AG08395 (cell line): ENCODE measurements around the gene IQGAP2.
"Not testable (repeated sequence)": the region's sequence is repeated elsewhere in the genome, so short reads cannot be mapped to it uniquely, and the experiment has no call there.

Source experiments
- DNase-seq: peaks from one replicate; pipeline ENCODE4 v3.0.0; 2012; ENCODE audit warnings: mixed read lengths, low spot score

The IQGAP2 gene

GRCh38 chr5:76537073-76537543 lies 134.0 kb downstream of the IQGAP2 start:
- no peak for DNase-seq

DNA sequence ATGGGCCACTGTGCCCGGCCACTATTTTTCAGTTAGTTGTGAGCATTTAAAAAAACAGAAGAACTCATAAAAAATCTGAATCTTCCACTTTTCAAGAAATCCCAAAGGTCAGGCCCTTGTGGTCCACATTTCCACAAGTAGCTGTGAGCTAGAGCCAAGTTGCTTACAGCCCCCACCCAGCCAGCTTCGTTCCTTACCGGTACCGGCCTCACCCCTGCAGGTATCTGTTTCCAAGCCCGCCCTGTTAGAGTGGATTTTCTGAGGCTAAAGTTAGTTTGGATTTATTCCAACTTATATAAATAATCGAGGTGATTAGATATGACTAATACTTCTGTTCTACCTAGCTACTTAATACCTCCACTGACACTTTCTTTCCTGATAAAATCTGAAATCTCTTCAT lies 139.2 kb downstream of the IQGAP2 start:
- DNase-seq: no peak

GRCh38 chr5:76542887-76543690 lies 140.0 kb downstream of the IQGAP2 start:
- no peak for DNase-seq

DNA sequence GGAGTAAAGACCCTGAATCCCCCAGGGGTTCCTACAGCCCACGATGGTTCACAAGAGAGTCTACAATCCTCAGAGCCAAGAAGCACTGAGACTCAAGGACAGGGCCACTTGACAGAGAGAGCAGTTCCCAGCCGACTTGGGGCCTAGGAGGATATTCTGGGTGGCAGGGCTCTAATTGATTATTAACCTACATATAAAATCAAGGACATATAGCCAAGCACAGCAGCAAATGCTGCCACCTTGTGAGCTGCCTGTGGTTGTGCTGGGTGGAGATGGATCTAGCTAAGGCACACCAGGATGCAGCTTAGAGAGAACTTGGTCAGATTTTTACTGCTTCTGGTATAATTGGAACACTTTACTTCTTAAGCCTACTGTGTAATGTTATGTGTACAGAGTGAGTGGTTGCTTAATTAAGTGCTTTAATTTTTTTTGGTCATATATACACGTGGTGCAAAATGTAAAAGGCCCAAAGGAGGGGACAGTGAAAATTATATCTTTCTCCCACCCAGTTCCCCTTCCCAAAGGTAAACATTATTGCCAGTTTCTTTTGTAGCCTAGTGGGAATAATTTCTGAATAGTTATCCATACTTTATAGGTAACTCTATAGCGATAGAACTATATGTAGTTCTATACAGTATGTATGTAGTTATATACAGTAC lies 141.3 kb downstream of the IQGAP2 start:
- DNase-seq: no peak

DNA sequence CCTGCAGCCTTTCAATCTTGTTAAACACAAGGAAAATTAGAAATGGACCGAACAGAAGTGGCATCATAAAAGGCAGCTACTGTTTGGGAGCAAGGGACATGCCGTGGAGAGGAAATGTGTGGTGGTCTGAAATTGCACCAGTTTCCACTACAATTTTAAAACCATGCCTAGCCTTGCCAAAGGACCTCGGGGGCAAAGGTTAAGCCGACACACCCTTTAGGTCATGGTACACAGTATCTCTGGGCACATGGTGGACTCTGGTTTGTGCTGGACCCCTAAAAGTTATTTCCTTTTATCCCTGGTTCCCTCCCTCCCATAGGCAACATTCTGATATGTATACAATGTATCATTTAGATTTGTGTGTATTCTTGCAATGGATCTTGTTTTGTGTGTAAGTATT lies 142.1 kb downstream of the IQGAP2 start:
- no peak for DNase-seq

DNA sequence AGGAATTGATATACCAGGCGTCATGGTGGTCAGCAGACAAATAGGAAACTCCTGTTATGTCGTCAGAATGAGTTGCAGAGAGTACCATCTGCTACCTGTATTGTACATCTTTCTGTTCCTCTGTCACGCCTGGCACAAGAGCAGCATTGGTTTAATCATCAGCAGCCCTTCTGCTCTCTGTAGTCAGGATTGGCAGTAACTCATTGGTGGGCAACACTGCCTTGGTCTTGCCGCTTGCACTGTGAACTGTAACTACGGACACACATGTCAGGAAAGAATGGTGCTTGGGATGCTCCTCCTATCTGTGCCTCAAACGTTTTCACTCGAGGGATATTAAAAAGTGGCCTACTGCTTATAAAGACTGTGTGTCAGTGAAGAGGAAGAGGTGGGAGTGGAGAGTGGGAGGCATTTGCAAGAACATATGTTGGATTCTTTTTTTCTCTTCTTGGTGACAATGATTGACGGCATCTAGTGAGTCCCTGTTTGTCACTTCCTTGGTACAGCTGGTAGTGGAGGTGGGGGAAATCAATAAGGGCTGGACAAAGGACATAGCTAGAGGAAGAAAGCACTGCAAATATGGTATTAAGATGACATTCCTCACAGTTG lies 143.5 kb downstream of the IQGAP2 start:
- DNase-seq: no peak

- no peak for DNase-seq
These were observed 144.3 kb downstream of the IQGAP2 start for GRCh38 chr5:76547242-76547890.

- DNase-seq: no peak
These were observed 144.9 kb downstream of the IQGAP2 start for GRCh38 chr5:76547891-76548524.

GRCh38 chr5:76548525-76549229 lies 145.6 kb downstream of the IQGAP2 start:
- no peak for DNase-seq

- not testable (repeated sequence) for DNase-seq
These were observed 147.8 kb downstream of the IQGAP2 start for GRCh38 chr5:76550881-76551280.

GRCh38 chr5:76552546-76552945 lies 149.5 kb downstream of the IQGAP2 start:
- DNase-seq: no peak

GRCh38 chr5:76553251-76553650 lies 150.2 kb downstream of the IQGAP2 start:
- no peak for DNase-seq

DNA sequence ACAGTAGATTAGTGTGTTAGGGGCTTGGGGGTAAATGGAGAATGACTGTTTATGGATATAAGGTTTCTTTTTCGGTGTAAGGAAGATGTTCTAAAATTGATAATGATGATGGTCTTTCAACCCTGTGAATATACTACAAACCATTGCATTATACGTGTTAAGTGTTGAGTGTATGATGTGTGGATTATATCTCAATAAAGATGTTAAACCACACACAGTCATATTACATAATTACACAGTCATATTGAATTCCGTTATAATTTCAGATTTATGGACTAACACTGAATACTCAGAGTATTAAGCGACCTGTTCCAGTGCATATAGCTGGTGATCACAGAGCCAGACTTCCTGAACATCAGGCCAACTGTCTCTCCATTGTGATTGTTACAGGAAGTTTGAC lies 152.0 kb downstream of the IQGAP2 start:
- no peak for DNase-seq

DNA sequence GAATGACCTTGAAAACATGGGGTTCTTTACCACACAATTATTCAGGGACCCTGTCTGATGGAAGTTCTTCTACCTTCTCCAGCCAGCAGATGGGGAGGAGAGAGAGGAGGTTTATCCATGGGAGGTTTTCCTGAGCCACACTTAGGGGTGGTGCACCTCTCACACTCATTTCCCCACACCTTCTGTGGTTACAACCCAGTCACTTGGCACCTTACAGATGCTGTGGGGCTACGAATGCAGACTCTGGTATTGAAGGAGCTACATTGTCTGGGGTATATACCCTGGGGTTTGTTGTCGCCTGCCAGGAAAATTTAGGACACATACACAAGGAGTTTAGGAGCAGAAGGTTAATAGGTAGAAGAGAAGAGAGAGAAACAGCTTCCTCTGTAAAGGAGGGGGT lies 152.6 kb downstream of the IQGAP2 start:
- DNase-seq: no peak

DNA sequence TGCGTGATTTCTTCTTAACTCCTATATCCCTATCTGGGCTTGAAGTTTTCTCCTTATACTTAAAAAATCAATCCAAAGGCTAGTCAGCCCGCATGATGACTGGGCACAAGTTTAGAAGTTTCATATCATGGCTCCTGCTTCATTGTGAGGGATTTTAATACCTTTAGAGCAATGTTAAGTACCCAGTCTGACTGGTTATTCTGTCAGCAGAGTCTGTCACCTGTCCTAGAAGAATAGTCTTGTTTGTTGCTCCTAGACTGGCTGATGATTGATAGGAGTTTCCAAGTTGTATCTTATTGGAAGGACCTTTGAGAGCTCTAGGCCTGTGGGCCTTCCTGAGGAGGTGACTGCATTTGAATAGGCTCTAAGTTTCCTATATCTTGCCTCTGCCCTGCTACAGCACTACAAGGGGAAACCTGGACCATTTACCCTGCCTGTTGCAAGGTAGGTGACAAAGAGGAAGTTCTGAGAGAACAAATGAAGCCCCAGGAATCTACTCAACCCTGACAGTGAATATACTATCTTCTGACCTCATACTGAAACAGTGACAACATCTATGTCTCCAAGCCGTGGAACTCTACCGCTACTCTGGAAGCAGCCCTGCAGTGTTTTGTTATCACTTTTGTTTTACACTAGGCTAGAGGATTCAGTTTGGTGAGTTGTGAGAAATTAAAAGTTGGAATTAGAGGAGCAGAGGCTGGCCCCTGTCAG lies 153.6 kb downstream of the IQGAP2 start:
- DNase-seq: no peak

DNA sequence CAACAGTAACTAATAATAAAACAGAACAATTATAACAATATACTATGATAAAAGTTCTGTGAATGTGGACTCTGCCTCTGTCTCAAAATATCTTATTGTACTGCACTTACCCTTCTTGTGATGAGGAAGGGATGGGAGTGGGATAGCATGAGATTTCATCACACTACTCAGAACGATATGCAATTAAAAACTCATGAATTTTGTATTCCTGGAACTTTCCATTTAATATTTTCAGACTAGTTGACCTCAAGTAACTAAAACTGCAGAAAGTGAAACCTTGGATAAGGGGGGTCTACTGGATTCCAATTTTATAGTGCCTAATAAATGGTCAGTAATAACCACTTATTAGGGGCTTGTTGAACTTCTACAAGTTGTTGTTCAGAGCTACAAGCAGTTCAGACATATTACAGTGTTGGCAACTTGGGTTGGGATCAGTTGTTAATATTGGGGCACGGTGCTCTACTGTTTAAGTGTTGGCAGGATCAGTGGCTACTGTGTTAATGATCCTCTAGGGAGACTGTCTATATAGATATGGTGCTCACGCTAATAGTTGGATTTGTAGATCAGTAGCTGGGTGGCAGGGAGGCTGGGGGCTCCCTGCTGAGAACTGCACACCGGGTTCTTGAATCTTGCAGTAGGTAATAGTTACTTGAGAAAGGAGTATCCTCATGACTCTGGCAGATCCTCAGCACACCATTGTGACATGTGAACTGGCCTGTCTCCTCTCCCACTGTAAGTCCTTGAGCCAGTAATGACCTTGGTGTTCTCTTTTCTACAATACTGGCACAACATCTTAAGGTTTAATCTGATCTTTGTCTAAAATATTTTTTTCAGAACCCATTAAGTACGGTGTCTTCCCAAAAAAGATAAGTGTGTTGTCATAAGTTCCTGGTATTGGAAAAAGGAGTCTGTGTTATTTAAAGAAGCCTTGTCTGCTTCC lies 158.1 kb downstream of the IQGAP2 start:
- no peak for DNase-seq

GRCh38 chr5:76561959-76562358 lies 158.9 kb downstream of the IQGAP2 start:
- DNase-seq: no peak

DNA sequence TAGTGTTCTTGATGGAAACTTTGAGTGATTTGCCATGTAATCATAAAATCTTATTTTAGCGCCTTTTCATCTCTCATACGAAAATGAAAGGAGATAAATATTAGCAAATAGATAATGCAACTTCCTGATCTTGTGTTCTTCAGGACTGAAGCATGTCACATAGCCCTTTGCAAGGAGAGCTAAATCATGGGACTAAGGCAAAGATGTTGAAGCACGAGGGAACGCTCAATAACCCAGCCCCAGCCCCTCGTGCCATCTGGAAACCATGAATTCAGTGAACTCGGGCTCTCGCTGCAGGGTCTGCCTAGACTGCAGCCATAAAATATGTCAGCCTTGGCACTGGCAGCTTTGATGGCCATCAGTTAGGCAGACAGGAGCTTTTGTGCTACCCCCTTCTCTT lies 161.9 kb downstream of the IQGAP2 start:
- no peak for DNase-seq

DNA sequence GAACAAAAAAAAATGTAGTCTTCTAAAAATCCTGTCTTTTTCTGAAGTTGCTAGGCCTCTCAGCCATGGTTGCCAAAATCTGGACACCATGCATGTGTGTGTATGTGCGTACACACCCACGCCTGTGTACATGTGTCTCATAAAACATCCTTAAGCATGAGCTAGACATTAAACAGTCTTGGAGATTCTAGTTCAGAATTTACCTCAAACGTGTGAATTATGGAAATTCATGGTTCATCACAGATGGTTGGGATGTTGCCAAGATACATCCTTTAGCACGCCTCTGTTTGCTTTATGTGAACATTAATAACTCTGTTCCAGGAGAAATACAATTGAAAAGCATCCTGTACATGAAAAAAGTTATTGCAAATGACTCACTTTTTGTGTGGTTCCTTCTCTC lies 167.1 kb downstream of the IQGAP2 start:
- no peak for DNase-seq

DNA sequence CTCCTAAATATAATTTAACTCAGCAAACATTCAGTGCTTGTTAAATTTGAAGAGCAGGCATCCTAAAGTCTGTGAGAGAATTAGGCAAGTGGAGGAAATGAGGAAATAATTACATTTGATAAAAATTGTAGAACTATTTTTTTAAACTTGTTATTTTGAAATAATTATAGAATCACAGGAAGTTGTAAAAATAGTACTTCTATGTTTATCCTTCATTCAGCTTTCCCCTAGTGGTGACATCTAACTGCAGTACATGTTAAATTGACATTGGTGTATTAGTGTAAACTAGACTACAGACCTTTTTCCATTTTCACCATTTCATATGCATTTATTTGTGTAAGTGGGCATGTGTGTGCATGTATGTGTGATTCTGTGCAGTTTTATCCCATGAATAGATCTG lies 168.5 kb downstream of the IQGAP2 start:
- no peak for DNase-seq
